OCI-LY3 (cell line): ENCODE measurements around the gene MATCAP1.
A peak's percentile ranks its signal among the peaks of the same experiment; 100 is the strongest.

Source experiments
- H2AFZ ChIP-seq: fragments of 200-600, 300-600 bp; shearing (Covaris generic); 2 replicates; pipeline ENCODE4 v1.6.0; 2014; ENCODE audit warnings: antibody characterized with exemption, low read depth, low read length
- H3K27ac ChIP-seq: fragments of 200-600, 300-600 bp; sonication (generic); 2 replicates; pipeline ENCODE4 v1.5.1; 2014; ENCODE audit warnings: mild to moderate bottlenecking, low read length, moderate library complexity, mixed read lengths
- H3K27me3 ChIP-seq: fragments of 200-600, 300-600 bp; sonication (generic); 2 replicates; pipeline ENCODE4 v1.6.1; 2014; ENCODE audit warnings: low read depth, low read length, mixed read lengths
- H3K36me3 ChIP-seq: fragments of 200-600, 300-600 bp; sonication (generic); replicated peaks from 2 replicates; pipeline ENCODE3; 2014; ENCODE audit warnings: low read depth, low read length, mixed read lengths
- H3K4me1 ChIP-seq: fragments of 300-600, 200-600 bp; sonication (generic); 2 replicates; pipeline ENCODE4 v1.6.1; 2014; ENCODE audit warnings: low read length, mixed read lengths
- H3K4me2 ChIP-seq: fragments of 200-600, 300-600 bp; sonication (generic); 2 replicates; pipeline ENCODE4 v1.6.1; 2014; ENCODE audit warnings: low read length, mixed read lengths
- H3K4me3 ChIP-seq: fragments of 300-600, 200-600 bp; sonication (generic); 2 replicates; pipeline ENCODE4 v1.5.1; 2014; ENCODE audit warnings: antibody characterized with exemption, mild to moderate bottlenecking, low read length, moderate library complexity
- H3K79me2 ChIP-seq: fragments of 300-600, 200-600 bp; shearing (Covaris generic); 2 replicates; pipeline ENCODE4 v1.6.1; 2014; ENCODE audit warnings: mild to moderate bottlenecking, low read length, mixed read lengths
- H3K9ac ChIP-seq: fragments of 300-600, 200-600 bp; shearing (Covaris generic); 2 replicates; pipeline ENCODE4 v1.6.0; 2014; ENCODE audit warnings: mild to moderate bottlenecking, low read length, moderate library complexity
- H3K9me3 ChIP-seq: fragments of 200-600, 300-600 bp; shearing (Covaris generic); 2 replicates; pipeline ENCODE4 v1.6.1; 2014; ENCODE audit warnings: low read length, mixed read lengths; ENCODE audit not compliant: insufficient read depth
- H4K20me1 ChIP-seq: fragments of 200-600, 300-600 bp; sonication (generic); 2 replicates; pipeline ENCODE4 v1.6.1; 2016; ENCODE audit warnings: low read length, mixed read lengths; ENCODE audit not compliant: insufficient read depth
- EZH2phosphoT487 ChIP-seq: fragments of 200-600 bp; shearing (Covaris generic); IDR thresholded peaks from 2 replicates; pipeline ENCODE4 v1.6.1; 2018; ENCODE audit warnings: antibody characterized with exemption, mixed run types, low read depth
- TF ChIP-seq, protein P1 (sequence below): fragments of 200-600, 300-600 bp; sonication (generic); IDR thresholded peaks from 2 replicates; pipeline ENCODE4 v1.5.1; 2014; ENCODE audit warnings: antibody characterized with exemption, low read length, low read depth

Gene MATCAP1

DNA sequence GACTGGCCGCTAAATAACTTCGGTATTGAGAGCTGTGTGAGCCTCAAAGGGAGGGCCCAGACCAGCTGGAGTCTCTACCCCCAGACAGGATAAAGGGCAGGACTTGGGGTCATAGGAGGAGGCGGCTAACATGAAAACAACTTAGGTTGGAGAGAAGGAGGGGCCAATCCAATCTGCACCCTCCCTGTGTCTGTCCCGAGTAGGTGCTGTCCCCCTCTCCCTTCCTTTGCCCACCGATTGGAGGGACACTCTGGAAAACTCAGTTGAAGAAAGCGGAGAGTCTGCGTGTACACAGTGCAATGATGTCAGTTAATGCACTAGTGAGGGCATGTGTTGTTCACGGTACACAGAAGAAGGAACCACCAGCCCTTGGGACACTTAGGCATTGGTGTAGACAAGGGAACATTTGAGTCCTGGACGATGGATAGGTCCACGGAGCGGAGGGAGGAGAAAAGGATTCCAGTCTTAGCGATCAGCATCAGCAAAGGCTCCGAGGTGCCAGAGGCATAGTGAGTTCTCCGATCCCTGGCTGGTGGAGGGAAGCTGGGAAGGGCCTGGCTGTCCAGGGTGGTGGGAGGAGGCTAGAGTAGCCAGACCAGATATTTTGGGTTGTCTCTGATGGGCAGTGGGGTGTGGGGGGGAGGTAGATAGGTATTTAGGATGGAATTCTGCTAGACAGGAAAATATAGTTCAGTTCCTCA lies 12.7 kb downstream of the MATCAP1 start:
- Histone ChIP-seq H2AFZ (no peak overlapping the region), H3K36me3 (peaks cover 20% of the 10 kb centered on the region), H3K4me1 (peaks cover 74% of the 10 kb centered on the region), H4K20me1 (no peaks in the 10 kb centered on the region), H3K27ac (peak overlapping the region; percentile 88), H3K4me3 (peak overlapping the region; percentile 80), H3K79me2 (peaks cover 10% of the 10 kb centered on the region; the same call in 1 of the 2 replicates), H3K9ac (peak overlapping the region; percentile 91), H3K27me3 (no peaks in the 10 kb centered on the region), H3K9me3 (no peaks in the 10 kb centered on the region), H3K4me2 (peak overlapping the region; percentile 96)
- TF ChIP-seq, protein P1, sequence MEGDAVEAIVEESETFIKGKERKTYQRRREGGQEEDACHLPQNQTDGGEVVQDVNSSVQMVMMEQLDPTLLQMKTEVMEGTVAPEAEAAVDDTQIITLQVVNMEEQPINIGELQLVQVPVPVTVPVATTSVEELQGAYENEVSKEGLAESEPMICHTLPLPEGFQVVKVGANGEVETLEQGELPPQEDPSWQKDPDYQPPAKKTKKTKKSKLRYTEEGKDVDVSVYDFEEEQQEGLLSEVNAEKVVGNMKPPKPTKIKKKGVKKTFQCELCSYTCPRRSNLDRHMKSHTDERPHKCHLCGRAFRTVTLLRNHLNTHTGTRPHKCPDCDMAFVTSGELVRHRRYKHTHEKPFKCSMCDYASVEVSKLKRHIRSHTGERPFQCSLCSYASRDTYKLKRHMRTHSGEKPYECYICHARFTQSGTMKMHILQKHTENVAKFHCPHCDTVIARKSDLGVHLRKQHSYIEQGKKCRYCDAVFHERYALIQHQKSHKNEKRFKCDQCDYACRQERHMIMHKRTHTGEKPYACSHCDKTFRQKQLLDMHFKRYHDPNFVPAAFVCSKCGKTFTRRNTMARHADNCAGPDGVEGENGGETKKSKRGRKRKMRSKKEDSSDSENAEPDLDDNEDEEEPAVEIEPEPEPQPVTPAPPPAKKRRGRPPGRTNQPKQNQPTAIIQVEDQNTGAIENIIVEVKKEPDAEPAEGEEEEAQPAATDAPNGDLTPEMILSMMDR, result no peak
- no peak for TF ChIP-seq EZH2phosphoT487

- Histone ChIP-seq H3K4me2 (peak within 1 kb of the TSS; percentile 96), H3K27me3 (no peaks in the 10 kb centered on the region), H3K9ac (peak within 1 kb of the TSS; percentile 91), H2AFZ (0 out of 2 replicates have a peak within 1 kb of the TSS, but pooled peaks have one; percentile 7), H3K4me1 (peaks cover 71% of the 10 kb centered on the region), H3K79me2 (peaks cover 10% of the 10 kb centered on the region; the same call in 1 of the 2 replicates), H3K4me3 (peak within 1 kb of the TSS; percentile 80), H3K9me3 (no peaks in the 10 kb centered on the region), H4K20me1 (no peaks in the 10 kb centered on the region), H3K36me3 (peaks cover 17% of the 10 kb centered on the region), H3K27ac (peak within 1 kb of the TSS; percentile 88)
- no peak for TF ChIP-seq EZH2phosphoT487
- TF ChIP-seq, protein P1, result no peak
Observed at GRCh38 chr16:67170168-67170948, 13.4 kb downstream of the MATCAP1 start, which contains the start of gene NOL3. TSS of gene NOL3 (plus strand) at chr16:67170538.

DNA sequence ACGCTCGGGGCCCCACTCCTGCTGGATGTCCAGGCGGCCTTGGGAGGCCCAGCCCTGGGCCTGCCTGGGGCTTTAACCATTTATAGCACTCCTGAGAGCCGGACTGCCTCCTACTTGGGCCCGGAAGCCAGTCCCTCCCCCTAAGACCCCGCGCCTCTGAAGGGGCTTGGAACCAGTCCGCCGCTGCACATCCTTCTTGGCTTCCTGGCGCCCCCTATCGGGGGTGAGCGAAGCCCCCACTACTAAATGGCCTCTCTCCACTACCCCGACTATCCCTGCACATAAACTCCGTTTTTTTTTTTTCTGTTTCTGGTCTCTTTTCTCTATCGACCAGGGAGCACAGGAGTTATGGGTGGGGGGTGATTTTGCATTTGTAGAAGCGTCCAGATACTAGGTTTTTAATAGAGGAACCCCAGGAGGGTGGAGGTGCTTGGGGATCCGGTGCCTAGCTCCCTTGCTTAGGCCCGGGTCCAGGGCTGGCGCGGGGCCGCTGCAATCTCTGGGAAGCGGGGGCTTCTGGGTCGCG lies 14.1 kb downstream of the MATCAP1 start:
- peak overlapping the region; percentile 88 for H3K27ac ChIP-seq
- H3K36me3 ChIP-seq, result peaks cover 10% of the 10 kb centered on the region
- no peaks in the 10 kb centered on the region for H3K9me3 ChIP-seq
- peak overlapping the region; percentile 78 for H3K9ac ChIP-seq
- H3K4me1 ChIP-seq, result peaks cover 67% of the 10 kb centered on the region
- H4K20me1 ChIP-seq, result no peaks in the 10 kb centered on the region
- TF ChIP-seq EZH2phosphoT487, result no peak
- TF ChIP-seq, protein P1, result peak; percentile 82
- no peaks in the 10 kb centered on the region for H3K27me3 ChIP-seq
- H3K79me2 ChIP-seq, result peaks cover 10% of the 10 kb centered on the region; the same call in 1 of the 2 replicates
- H3K4me3 ChIP-seq, result peak overlapping the region; percentile 71
- 0 out of 2 replicates have a peak overlapping the region, but pooled peaks have one; percentile 7 for H2AFZ ChIP-seq
- H3K4me2 ChIP-seq, result peak overlapping the region; percentile 90
